ENCODE data around the gene MICAL1.

Gene MICAL1

DNA sequence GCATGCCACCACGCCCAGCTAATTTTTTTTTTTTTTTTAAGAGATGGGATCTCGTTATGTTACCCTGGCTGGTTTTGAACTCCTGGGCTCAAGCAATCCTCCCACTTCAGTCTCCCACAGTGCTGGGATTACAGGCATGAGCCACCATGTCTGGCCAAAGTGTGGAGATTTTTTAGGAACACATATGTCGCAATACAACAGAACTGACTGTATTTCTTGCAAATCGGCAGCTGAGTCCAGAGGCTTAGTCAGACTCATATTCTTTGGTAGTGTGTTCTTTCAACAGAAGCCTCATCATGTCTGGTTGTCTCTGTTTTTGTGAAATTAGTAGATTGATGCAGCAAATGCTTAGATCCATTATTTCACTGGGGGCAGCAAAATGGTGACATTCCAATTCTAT, 49.4 kb downstream of the MICAL1 start:
- no peak for DNase-seq (ENCODE audit: low spot score)
- Histone ChIP-seq H3K4me1 (ENCODE audit: insufficient read depth, poor library complexity, severe bottlenecking) (no peaks in the 10 kb centered on the region), H3K9me3 (ENCODE audit: severe bottlenecking) (no peaks in the 10 kb centered on the region), H3K36me3 (ENCODE audit: low read depth) (no peaks in the 10 kb centered on the region), H3K4me3 (ENCODE audit: severe bottlenecking) (no peak overlapping the region), H3K27me3 (ENCODE audit: insufficient read depth, poor library complexity, severe bottlenecking) (no peaks in the 10 kb centered on the region), H3K27ac (ENCODE audit: poor library complexity, severe bottlenecking) (no peak overlapping the region)
- TF ChIP-seq, protein P1, sequence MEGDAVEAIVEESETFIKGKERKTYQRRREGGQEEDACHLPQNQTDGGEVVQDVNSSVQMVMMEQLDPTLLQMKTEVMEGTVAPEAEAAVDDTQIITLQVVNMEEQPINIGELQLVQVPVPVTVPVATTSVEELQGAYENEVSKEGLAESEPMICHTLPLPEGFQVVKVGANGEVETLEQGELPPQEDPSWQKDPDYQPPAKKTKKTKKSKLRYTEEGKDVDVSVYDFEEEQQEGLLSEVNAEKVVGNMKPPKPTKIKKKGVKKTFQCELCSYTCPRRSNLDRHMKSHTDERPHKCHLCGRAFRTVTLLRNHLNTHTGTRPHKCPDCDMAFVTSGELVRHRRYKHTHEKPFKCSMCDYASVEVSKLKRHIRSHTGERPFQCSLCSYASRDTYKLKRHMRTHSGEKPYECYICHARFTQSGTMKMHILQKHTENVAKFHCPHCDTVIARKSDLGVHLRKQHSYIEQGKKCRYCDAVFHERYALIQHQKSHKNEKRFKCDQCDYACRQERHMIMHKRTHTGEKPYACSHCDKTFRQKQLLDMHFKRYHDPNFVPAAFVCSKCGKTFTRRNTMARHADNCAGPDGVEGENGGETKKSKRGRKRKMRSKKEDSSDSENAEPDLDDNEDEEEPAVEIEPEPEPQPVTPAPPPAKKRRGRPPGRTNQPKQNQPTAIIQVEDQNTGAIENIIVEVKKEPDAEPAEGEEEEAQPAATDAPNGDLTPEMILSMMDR (IDR thresholded peaks at IDR 0.05; ENCODE audit: poor library complexity, severe bottlenecking), result no peak
- ATAC-seq (ENCODE audit: low read depth), result peak; percentile 36; the same call in 1 of the 3 replicates

DNA sequence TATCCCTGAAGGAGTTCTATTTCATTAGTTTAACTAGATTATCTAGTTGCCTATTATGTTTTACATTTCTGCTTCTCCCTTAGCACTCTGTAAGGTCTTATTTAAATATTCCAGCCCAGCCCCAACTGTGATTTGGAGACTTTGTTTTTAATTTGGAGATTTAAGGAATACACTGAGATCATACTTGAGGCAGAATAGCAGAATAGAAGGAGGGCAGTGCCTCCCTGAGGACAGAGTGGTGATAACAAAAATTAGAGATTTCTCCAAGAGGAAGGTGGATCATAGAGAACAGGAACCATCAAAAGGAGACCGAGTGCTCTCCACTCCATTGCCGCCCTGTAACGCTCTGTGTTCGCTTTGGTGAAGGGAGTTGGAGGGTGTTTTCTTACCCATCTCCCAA, 58.6 kb downstream of the MICAL1 start:
- H3K27ac ChIP-seq (ENCODE audit: poor library complexity, severe bottlenecking), result no peak overlapping the region
- H3K4me3 ChIP-seq (ENCODE audit: severe bottlenecking), result no peak overlapping the region
- H3K9me3 ChIP-seq (ENCODE audit: severe bottlenecking), result no peaks in the 10 kb centered on the region
- TF ChIP-seq, protein P1 (IDR thresholded peaks at IDR 0.05; ENCODE audit: poor library complexity, severe bottlenecking), result peak; percentile 35
- ATAC-seq (ENCODE audit: low read depth) (0 out of 3 replicates have a peak, but pooled peaks have one; percentile 35), DNase-seq (ENCODE audit: low spot score) (no peak)
- no peaks in the 10 kb centered on the region for H3K4me1 ChIP-seq (ENCODE audit: insufficient read depth, poor library complexity, severe bottlenecking)
- H3K27me3 ChIP-seq (ENCODE audit: insufficient read depth, poor library complexity, severe bottlenecking), result no peaks in the 10 kb centered on the region
- H3K36me3 ChIP-seq (ENCODE audit: low read depth), result no peaks in the 10 kb centered on the region

DNA sequence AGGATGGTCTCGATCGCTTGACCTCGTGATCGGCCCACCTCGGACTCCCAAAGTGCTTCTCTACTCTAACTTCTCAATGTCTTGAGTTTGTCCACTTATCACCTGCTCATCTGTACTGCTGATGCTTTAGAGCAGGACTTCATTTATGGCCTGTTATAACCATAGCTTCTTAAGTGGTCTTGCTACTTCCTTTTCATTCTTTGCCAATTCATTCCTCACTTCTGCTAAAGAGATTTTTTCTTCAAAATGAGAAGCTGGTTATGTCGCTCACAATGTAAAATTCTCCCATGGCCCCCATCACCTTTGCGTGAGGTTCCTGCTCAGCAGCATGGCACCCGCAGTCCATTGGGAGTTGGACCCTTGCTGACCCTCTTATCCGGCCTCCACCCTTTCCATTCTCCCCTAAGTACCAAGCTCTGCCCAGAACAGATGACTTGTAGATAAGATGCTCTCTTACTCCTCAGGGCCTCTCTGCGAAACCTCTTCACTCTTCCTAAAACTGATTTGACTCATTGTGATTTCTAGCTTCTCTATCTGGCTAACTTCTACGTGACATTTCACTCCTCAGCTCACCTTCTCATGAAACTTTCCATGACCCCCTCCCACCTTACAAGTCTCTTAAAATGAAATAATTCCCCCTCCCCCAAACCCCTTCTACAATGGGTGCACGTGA, 59.4 kb downstream of the MICAL1 start:
- TF ChIP-seq, protein P1 (IDR thresholded peaks at IDR 0.05; ENCODE audit: poor library complexity, severe bottlenecking), result no peak
- Histone ChIP-seq H3K36me3 (ENCODE audit: low read depth) (no peaks in the 10 kb centered on the region), H3K27me3 (ENCODE audit: insufficient read depth, poor library complexity, severe bottlenecking) (no peaks in the 10 kb centered on the region), H3K4me1 (ENCODE audit: insufficient read depth, poor library complexity, severe bottlenecking) (no peaks in the 10 kb centered on the region), H3K27ac (ENCODE audit: poor library complexity, severe bottlenecking) (no peak overlapping the region), H3K9me3 (ENCODE audit: severe bottlenecking) (no peaks in the 10 kb centered on the region), H3K4me3 (ENCODE audit: severe bottlenecking) (no peak overlapping the region)
- no peak for DNase-seq (ENCODE audit: low spot score)
- ATAC-seq (ENCODE audit: low read depth), result no peak
